GM18517 (cell line): ENCODE measurements around the gene MBTPS1.

Experiments used
- ATAC-seq: cut with Tn5 transposase; IDR thresholded peaks from one replicate; pipeline ENCODE4 v1.9.1; 2021; ENCODE audit warnings: mild to moderate bottlenecking, moderate library complexity; ENCODE audit not compliant: unreplicated experiment

Gene MBTPS1

GRCh38 chr16:84040823-84041820 is 75.6 kb downstream of the MBTPS1 start:
- ATAC-seq = no peak

GRCh38 chr16:84040226-84040822 is 76.4 kb downstream of the MBTPS1 start:
- ATAC-seq = no peak

GRCh38 chr16:84039696-84040095 is 77.0 kb downstream of the MBTPS1 start:
- ATAC-seq = no peak

GRCh38 chr16:84038469-84038868 is 78.3 kb downstream of the MBTPS1 start:
- no peak for ATAC-seq

GRCh38 chr16:84036982-84037425 is 79.7 kb downstream of the MBTPS1 start:
- ATAC-seq = no peak

- ATAC-seq = no peak
These were observed 80.6 kb downstream of the MBTPS1 start for GRCh38 chr16:84036131-84036530.

GRCh38 chr16:84034516-84034915 is 82.2 kb downstream of the MBTPS1 start:
- no peak for ATAC-seq

GRCh38 chr16:84033251-84034195 is 83.2 kb downstream of the MBTPS1 start:
- ATAC-seq = no peak

GRCh38 chr16:84032458-84033178 is 84.1 kb downstream of the MBTPS1 start:
- ATAC-seq = no peak

GRCh38 chr16:84031556-84031955 is 85.2 kb downstream of the MBTPS1 start:
- ATAC-seq = no peak

GRCh38 chr16:84029297-84030047 is 87.3 kb downstream of the MBTPS1 start:
- ATAC-seq = no peak

- ATAC-seq = no peak
These were observed 89.1 kb downstream of the MBTPS1 start for GRCh38 chr16:84027625-84028024.

- no peak for ATAC-seq
These were observed 90.1 kb downstream of the MBTPS1 start for GRCh38 chr16:84026606-84027005.

- ATAC-seq = no peak
These were observed 91.9 kb downstream of the MBTPS1 start for GRCh38 chr16:84024854-84025253.

GRCh38 chr16:84022644-84023043 is 94.1 kb downstream of the MBTPS1 start:
- ATAC-seq = no peak

- no peak for ATAC-seq
These were observed 95.3 kb downstream of the MBTPS1 start for GRCh38 chr16:84021488-84021887.

GRCh38 chr16:84020353-84020752 is 96.4 kb downstream of the MBTPS1 start:
- ATAC-seq = no peak

- ATAC-seq = no peak
These were observed 98.0 kb downstream of the MBTPS1 start for GRCh38 chr16:84018710-84019109.

GRCh38 chr16:84016477-84016876 is 100.3 kb downstream of the MBTPS1 start:
- no peak for ATAC-seq

GRCh38 chr16:84015399-84015798 is 101.3 kb downstream of the MBTPS1 start:
- no peak for ATAC-seq
